CD4-positive, alpha-beta T cell treated with Interleukin-12 subunit alpha and Interleukin-12 subunit beta, for 1 hour (primary cell): ENCODE results near the gene CLTCL1.
A peak's percentile ranks its signal among the peaks of the same experiment; 100 is the strongest.

Experiments used
- DNase-seq: peaks from one replicate; pipeline ENCODE4 v3.0.0-alpha.2; 2020

CLTCL1 gene

GRCh38 chr22:19147195-19147780 is 144.2 kb downstream of the CLTCL1 start:
- DNase-seq = no peak

- no peak for DNase-seq
Observed at GRCh38 chr22:19146215-19146968, 145.1 kb downstream of the CLTCL1 start.

DNA sequence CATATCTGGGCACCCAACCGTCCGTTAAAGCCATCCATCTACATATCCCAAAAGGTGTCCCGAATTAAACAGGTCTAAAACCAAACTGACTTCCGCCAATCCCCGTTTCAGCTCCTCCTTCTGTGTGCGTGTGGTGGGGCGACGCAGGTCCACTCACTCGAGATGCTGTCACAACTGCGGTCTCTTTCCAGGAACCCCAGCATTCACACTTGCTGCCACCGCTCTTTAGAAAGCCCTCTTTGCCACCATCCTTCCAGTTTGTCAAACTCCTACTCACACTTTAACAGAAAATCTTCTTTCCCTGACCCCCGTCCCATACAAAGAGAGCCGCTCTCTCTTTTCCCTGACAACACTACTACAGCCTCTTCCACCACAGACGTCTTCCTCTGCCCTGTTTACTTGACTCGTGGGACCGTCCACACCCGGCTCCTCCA is 147.5 kb downstream of the CLTCL1 start:
- peak; percentile 36 for DNase-seq

- DNase-seq = no peak
Observed at GRCh38 chr22:19143212-19143611, 148.3 kb downstream of the CLTCL1 start.

DNA sequence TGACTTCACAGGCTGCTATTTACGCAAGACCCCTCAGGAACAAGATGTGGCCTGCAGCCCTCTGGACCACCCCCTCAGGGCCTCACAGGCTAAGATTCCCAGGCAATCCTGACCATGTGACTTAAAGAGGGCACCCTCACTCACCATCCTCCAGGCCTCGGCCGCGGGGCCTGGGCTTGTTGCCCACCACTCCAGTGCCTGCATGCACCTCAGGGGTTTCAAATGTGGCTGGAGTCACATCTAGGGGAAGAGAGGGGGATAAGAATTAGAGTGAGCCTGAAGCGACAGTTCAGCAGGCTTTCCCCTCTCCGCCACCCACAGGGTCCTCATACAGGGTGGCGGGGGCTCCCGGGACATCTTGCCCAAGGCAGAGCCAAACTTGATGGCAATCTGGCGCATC is 149.1 kb downstream of the CLTCL1 start:
- DNase-seq = no peak

DNA sequence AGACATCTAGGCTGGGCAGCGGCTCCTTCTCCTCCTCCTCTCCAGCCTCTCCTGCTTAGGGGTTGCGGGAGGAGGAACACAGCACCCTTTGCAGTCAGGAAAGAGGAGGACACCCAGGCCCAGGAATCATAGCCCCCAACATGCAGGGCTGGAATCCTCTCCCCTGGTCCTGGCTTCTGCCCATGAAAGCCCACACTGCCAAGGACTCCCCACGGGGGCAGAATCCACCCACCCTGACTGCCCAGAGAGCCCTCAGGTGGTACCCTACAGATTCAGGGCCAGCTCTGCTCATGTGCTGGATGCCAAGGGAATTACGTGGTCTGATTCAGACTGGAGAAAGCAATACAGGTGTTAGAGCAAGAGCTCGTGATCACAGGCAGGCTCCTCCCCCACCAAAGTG is 151.5 kb downstream of the CLTCL1 start:
- DNase-seq = no peak

- no peak for DNase-seq
Observed at GRCh38 chr22:19139001-19139356, 152.5 kb downstream of the CLTCL1 start.

GRCh38 chr22:19138217-19139000 is 153.1 kb downstream of the CLTCL1 start:
- no peak for DNase-seq

- no peak for DNase-seq
Observed at GRCh38 chr22:19137384-19138216, 153.9 kb downstream of the CLTCL1 start.

DNA sequence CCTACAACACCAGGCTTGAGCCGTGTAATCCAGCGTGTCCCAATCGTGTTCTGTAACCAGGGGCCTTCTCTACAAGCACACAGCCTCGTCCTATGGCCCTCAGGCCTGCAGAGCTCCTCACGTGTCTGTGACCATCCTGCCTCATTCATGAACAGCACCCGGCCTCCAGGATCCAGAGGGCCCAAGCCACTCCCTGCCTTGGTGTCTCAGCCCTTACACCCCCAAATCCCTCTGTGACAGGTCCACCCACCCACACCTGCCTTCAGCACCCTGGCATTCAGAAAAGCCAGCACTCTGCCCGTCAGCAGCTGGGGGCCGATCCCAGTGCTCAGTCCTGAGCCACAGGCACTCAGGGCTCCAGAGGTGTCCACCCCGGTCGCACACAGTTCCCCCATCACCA is 154.6 kb downstream of the CLTCL1 start:
- no peak for DNase-seq

DNA sequence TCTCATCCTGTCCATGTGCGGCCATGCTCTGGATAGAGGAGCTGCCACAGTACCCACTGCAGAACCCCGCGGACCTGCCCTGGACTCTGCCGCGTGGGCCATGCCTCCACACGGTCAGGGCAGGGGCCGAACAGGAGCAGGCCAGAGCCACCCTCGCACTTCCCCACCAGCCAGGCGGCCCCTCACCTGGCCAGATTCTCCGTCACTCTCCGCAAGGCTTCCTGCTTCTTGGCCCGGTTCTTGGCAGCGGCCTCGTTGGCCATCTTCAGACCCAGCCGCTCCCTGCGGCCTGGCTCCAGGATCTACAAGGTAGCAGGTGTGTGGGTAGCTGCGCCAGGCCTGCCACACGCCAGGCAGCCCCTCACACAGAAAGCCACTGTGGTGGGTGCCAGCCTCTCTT is 156.6 kb downstream of the CLTCL1 start:
- DNase-seq = no peak

DNA sequence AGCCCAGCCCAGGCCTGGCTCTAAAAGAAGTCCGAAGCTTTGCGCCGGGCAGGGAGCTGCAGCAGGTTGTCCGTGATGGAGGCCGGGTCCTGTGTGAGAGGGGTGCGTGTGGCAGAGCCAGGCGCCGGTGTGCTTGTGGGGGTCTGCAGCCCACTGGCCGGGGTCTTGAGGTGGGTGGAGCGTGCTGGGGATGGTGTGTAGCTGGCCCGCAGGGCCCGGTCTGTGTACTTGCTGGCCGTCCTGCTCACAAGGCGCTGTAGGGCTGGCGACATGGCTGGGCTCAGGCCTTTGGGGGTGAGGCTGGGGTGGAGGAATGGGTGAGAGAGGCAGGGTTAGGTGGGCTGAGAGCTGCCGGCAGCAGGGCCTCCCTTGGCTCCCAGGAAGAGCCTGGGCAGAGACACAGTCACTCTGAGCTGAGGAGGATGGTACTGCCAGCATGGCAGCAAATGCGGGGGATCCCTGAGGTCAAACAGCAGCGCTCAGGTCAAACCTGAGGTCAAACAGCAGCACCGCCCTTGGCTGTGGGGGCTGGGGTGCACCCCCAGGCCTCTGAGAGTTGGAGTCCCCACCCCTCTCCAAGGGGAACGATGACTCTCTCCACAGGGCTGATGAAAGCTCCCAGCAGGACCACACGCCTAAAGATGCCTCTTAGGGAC is 157.2 kb downstream of the CLTCL1 start:
- DNase-seq = no peak

DNA sequence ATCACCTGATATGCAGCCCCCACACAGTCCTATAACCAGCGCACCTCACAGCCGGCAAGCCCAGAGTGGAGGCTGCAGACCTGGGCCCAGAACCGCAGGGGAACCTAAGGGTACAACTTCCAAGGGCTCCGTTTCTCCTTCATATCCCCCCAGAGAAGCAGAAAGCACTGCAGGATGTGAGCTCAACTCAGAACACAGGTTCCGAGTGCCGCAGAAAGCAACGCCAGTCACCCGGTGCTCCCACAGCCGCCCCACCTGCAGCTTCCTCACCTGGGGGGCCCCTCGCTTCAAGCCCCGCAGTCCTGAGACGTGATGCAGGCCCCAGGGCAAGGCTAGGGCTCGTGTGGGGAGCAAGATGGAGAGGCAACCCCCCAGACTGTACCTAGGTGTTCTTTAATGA is 158.0 kb downstream of the CLTCL1 start:
- no peak for DNase-seq

DNA sequence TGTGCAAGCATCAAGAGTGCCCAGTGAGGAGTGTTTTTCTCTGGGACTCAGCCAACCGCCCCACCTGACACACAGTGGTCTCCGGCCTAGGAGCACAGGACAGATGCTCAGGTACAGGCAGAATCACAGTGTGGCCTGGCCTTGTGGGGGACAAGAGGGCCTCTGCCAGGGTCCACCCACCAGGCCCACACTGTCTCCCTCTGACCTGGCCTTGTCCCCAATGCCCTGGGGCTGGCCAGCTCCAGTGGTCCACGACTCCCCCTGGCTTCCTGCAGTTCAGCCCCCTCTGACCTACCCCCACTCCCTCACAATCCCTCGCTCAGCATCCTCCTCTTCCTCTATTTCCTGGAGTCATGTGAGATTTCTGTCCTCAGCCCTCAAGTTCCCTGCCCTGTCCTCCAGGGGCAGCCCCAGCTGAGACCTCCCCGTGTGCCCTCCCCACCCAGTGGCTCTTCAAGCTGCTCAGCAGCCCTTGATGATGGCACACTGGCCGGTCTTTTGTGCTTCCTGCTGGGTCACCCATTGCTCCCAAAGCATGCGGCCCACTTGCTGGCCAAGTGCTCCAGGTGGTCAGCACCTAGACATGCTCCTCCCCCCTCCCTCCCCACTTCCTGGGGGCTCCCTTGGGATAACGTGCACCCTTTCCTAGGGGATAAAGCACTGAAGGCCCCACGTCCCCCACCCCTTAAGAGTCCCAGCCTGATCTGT is 158.7 kb downstream of the CLTCL1 start:
- no peak for DNase-seq

- DNase-seq = no peak
Observed at GRCh38 chr22:19132153-19132552, 159.4 kb downstream of the CLTCL1 start.

GRCh38 chr22:19131685-19132015 is 159.9 kb downstream of the CLTCL1 start:
- DNase-seq = no peak

GRCh38 chr22:19130959-19131684 is 160.4 kb downstream of the CLTCL1 start, which contains the start of gene TSSK2:
Gene TSSK2, plus strand, starts transcription at chr22:19131308. Its CDS starts 92 bp downstream, at chr22:19131400.
- DNase-seq = no peak

- DNase-seq = no peak
Observed at GRCh38 chr22:19129871-19130270, 161.6 kb downstream of the CLTCL1 start.
